ENCODE measurements around the gene ATAD3C. TPM values are rescaled to one million over a fixed set of nuclear protein-coding genes. Genes with fewer than 3 reads are reported as not detected.
"Not testable (repeated sequence)": the region's sequence is repeated elsewhere in the genome, so short reads cannot be mapped to it uniquely, and the experiment has no call there.

The ATAD3C gene
- total and polyA plus RNA-seq, 2 donors (not counting 3 experiments of a cell fraction or from before 2014, with no cell fraction given) = 0.01 TPM; not detected in 1

DNA sequence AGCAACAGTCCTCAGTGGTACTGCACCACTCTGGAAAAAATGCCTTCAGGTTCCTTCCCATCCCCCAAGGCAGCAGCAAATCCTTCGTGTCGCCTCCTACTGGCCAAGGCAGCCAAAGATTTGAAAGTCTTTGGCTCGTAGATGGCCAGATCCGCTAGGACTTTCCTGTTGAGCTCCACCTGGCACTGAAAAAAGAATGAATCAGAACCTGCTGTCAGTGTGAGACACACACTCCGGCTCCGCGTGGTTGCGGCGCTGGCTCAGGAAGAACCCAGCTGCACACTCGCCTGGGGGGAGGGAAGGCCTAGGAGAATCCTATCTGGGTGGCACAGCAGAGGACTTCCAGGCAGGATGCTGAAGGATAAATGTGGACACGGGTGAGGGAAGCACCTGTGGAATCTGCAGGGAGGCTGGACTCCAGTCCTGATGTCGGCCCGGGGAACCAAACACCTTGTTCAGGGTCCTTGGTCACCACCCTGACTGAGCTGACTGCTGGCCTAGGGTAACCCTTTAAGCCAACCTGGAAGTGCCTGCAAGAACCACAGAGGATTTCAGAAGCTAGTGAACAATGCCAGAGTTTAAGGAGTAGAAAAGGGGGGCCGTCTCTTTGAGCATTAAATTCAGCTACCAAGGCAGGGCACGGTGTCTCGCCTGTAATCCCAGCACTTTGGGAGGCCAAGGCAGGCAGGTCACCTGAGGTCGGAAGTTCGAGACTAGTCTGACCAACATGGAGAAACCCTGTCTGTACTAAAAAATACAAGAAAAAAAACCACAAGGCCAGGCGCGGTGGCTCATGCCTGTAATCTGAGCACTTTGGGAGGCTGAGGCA lies 47.2 kb upstream of the ATAD3C start:
- Histone ChIP-seq H3K9me3 (replicated peaks; ENCODE audit: control insufficient read depth, insufficient read depth, low read length) (no peaks in the 10 kb centered on the region), H3K79me2 (ENCODE audit: control insufficient read depth, insufficient read depth, low read length) (peaks cover 62% of the 10 kb centered on the region), H3K36me3 (ENCODE audit: control insufficient read depth in 2 of 2, extremely low read depth in 1 of 2, insufficient read depth in 2 of 2, low read length in 2 of 2) (peaks cover 9 to 27% of the 10 kb centered on the region in 2 experiments), H4K20me1 (replicated peaks; ENCODE audit: control insufficient read depth, extremely low read depth, insufficient read depth, low read length) (no peaks in the 10 kb centered on the region), H3K4me2 (ENCODE audit: insufficient read depth, low read length) (no peak overlapping the region), H3K9me1 (replicated peaks; ENCODE audit: control insufficient read depth, extremely low read depth, insufficient read depth, low read length) (no peaks in the 10 kb centered on the region), H3K27ac (ENCODE audit: insufficient read depth, low read depth, low read length) (no peak overlapping the region), H2AFZ (ENCODE audit: low read depth, low read length) (no peak overlapping the region), H3K4me1 (ENCODE audit: control insufficient read depth, extremely low read depth, insufficient read depth, low read length) (peaks cover 24% of the 10 kb centered on the region), H3K27me3 (ENCODE audit: control insufficient read depth in 2 of 2, insufficient read depth in 2 of 2, low read length in 2 of 2) (no peaks in the 10 kb centered on the region), H3K9ac (replicated peaks; ENCODE audit: extremely low read depth, insufficient read depth, low read length) (no peak overlapping the region), H3K4me3 (replicated peaks in 1 of 3; ENCODE audit: insufficient read depth in 1 of 3, low read depth in 1 of 3, low read length in 3 of 3) (no peak overlapping the region)
- FAIRE-seq (peak; percentile 55), DNase-seq (ENCODE audit: low read depth, low spot score) (peak; percentile 62)
- POLR2A ChIA-PET = interaction anchor here (0.6 kb wide), 1 partner anchor 98 kb away, joined by 5 read pairs; no protein-coding TSS in a partner anchor
- dilution Hi-C loops (cut with MboI; ENCODE audit: extremely low pct_ligation_motif_present, low sequenced_read_pairs) (no loop called here), intact Hi-C loops (cut with micrococcal nuclease) (no loop called here)
- CTCF ChIA-PET = interaction anchor here (0.6 to 2.0 kb wide), 17 partner anchors 10 to 104 kb away, joined by 3 to 23 read pairs (median 4); partner anchors contain the start of genes AURKAIP1 and VWA1
- no TSS peak for BruUV-seq (replicated peaks)
- no peak for TF ChIP-seq GATA2 (IDR thresholded peaks at IDR 0.05; ENCODE audit: insufficient read depth, insufficient read length, low read depth, low read length)
- TF ChIP-seq, protein P1, sequence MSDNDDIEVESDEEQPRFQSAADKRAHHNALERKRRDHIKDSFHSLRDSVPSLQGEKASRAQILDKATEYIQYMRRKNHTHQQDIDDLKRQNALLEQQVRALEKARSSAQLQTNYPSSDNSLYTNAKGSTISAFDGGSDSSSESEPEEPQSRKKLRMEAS (IDR thresholded peaks at IDR 0.05; ENCODE audit: insufficient read depth, insufficient read length) = no peak
- TF ChIP-seq, protein P2, sequence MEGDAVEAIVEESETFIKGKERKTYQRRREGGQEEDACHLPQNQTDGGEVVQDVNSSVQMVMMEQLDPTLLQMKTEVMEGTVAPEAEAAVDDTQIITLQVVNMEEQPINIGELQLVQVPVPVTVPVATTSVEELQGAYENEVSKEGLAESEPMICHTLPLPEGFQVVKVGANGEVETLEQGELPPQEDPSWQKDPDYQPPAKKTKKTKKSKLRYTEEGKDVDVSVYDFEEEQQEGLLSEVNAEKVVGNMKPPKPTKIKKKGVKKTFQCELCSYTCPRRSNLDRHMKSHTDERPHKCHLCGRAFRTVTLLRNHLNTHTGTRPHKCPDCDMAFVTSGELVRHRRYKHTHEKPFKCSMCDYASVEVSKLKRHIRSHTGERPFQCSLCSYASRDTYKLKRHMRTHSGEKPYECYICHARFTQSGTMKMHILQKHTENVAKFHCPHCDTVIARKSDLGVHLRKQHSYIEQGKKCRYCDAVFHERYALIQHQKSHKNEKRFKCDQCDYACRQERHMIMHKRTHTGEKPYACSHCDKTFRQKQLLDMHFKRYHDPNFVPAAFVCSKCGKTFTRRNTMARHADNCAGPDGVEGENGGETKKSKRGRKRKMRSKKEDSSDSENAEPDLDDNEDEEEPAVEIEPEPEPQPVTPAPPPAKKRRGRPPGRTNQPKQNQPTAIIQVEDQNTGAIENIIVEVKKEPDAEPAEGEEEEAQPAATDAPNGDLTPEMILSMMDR (IDR thresholded peaks at IDR 0.05; ENCODE audit: extremely low read depth in 1 of 2, insufficient read depth in 1 of 2, low read depth in 1 of 2, low read length in 2 of 2) = peak; percentile 61 to 76

DNA sequence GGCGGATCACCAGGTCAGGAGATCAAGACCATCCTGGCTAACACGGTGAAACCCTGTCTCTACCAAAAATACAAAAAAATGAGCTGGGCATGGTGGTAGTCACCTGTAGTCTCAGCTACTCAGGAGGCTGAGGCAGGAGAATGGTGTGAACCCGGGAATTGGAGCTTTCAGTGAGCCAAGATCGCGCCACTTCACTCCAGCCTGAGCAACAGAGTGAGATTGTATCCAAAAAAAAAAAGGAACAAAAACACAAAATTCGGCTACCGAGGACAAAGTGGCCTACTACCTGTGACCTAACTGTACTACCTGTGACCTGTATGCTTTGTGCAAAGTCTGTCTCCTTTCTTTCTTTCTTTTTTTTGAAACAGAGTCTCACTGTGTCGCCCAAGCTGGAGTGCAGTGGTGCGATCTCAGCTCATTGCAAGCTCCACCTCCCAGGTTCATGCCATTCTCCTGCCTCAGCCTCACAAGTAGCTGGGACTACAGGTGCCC lies 46.5 kb upstream of the ATAD3C start:
- H2AFZ ChIP-seq (ENCODE audit: low read depth, low read length); dilution Hi-C loops (cut with MboI; ENCODE audit: extremely low pct_ligation_motif_present, low sequenced_read_pairs); FAIRE-seq; H3K9me1 ChIP-seq (replicated peaks; ENCODE audit: control insufficient read depth, extremely low read depth, insufficient read depth, low read length); H3K9me3 ChIP-seq (replicated peaks; ENCODE audit: control insufficient read depth, insufficient read depth, low read length); H3K4me3 ChIP-seq (replicated peaks in 1 of 3; ENCODE audit: insufficient read depth in 1 of 3, low read depth in 1 of 3, low read length in 3 of 3); BruUV-seq (replicated peaks); H3K27me3 ChIP-seq (ENCODE audit: control insufficient read depth in 2 of 2, insufficient read depth in 2 of 2, low read length in 2 of 2); intact Hi-C loops (cut with micrococcal nuclease); H3K9ac ChIP-seq (replicated peaks; ENCODE audit: extremely low read depth, insufficient read depth, low read length); H3K4me2 ChIP-seq (ENCODE audit: insufficient read depth, low read length); DNase-seq (ENCODE audit: low read depth, low spot score); H3K27ac ChIP-seq (ENCODE audit: insufficient read depth, low read depth, low read length); H4K20me1 ChIP-seq (replicated peaks; ENCODE audit: control insufficient read depth, extremely low read depth, insufficient read depth, low read length): not testable (repeated sequence)
- peaks cover 62% of the 10 kb centered on the region for H3K79me2 ChIP-seq (ENCODE audit: control insufficient read depth, insufficient read depth, low read length)
- peaks cover 9 to 25% of the 10 kb centered on the region in 2 experiments for H3K36me3 ChIP-seq (ENCODE audit: control insufficient read depth in 2 of 2, extremely low read depth in 1 of 2, insufficient read depth in 2 of 2, low read length in 2 of 2)
- ChIA-PET POLR2A (interaction anchor here (0.6 kb wide), 1 partner anchor 97 kb away, joined by 5 read pairs; no protein-coding TSS in a partner anchor), CTCF (interaction anchor here (0.9 to 2.0 kb wide), 9 partner anchors 12 to 102 kb away, joined by 3 to 23 read pairs (median 5); partner anchors contain the start of genes AURKAIP1 and VWA1)
- H3K4me1 ChIP-seq (ENCODE audit: control insufficient read depth, extremely low read depth, insufficient read depth, low read length) = peaks cover 18% of the 10 kb centered on the region

All from endothelial cell of umbilical vein (primary cell).